GM18907 (cell line): Measurements from ENCODE around the gene GNG11.
A peak's percentile ranks its signal among the peaks of the same experiment; 100 is the strongest.
"Not testable (repeated sequence)": the region's sequence is repeated elsewhere in the genome, so short reads cannot be mapped to it uniquely, and the experiment has no call there.

ENCODE experiments used
- ATAC-seq: cut with Tn5 transposase; IDR thresholded peaks from one replicate; pipeline ENCODE4 v1.9.1; 2021; ENCODE audit warnings: mild to moderate bottlenecking, moderate library complexity; ENCODE audit not compliant: unreplicated experiment

GNG11 gene

GRCh38 chr7:93911242-93911641 is 10.3 kb upstream of the GNG11 start:
- not testable (repeated sequence) for ATAC-seq

DNA sequence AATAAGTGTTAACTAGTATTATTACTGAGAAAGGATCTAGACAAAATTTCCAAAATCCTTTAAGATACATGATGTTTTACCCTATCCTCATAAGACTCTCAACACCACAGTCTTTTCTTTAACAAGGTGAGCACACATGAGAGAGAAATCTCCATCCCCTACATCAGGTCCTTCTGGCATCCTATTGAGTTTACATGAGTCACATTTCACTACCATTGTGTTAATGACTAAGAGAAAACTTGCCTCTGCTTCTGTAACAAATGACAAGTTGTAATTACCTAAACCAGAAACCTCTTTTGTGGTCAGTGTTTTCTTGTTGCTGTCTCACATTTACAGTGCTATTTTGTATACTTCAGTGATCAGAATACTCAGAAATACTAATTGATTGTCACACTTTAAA is 9.9 kb upstream of the GNG11 start:
- ATAC-seq: peak; percentile 74

DNA sequence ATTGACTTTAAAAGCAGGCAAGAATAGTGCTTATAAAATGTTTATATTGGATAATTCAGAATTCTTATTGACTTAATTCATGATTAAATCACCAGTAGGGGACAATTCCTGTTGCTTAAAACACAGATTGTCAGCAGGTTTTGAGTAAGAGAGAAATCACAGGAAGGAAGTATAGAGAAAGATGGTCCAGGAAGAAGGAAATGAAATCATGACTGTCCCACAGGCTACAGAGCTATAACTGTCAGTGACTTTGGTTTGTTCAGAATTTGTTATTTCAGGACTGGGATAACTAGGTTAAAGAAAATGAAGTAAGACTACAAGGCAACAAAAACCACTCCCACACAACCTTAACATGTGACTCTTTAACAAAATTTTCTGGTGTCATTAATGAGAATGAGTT is 8.3 kb upstream of the GNG11 start:
- ATAC-seq: no peak

- ATAC-seq: no peak
Observed at GRCh38 chr7:93914581-93915066, 6.9 kb upstream of the GNG11 start.

DNA sequence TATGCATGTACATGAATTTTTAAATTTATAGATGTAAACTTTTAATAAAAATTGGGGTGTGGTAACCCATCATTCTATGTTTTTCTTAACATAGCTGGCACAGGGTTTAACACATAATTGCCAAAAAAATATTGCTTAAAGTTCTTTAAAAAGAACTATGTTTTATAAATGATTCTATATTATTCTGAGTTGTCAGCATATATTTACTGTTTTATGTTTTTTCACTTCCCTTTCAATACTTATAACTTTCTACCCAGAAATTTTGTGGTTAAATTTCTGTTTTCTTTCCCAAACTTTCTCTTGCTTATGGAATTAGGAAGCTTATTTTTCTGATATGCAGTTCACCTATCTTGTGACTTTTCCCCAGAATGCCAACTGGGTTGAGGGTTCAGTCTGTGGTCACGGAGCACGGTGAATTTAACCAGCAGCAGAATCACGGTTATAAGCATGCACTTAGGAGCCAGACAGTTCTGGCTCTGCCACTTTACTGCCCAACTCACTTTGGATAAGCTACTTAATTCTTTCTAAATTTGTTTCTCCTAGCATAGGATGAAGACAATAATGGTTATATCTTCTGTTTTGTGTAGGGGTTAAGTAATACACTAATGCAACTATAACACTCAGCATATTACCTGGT is 6.2 kb upstream of the GNG11 start:
- peak; percentile 20 for ATAC-seq

DNA sequence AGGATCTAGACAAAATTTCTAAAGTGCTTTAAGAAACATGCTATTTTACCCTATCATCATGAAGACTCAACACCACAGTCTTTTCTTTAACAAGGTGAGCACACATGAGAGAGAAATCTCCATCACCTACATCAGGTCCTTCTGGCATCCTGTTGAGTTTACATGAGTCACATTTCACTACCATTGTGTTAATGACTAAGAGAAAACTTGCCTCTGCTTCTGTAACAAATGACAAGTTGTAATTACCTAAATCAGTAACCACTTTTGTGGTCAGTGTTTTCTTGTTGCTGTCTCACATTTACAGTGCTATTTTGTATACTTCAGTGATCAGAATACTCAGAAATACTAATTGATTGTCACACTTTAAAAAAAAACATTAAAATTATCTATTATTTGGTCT is 5.6 kb upstream of the GNG11 start:
- ATAC-seq: peak; percentile 75

- ATAC-seq: not testable (repeated sequence)
Observed at GRCh38 chr7:93916315-93916714, 5.2 kb upstream of the GNG11 start.

DNA sequence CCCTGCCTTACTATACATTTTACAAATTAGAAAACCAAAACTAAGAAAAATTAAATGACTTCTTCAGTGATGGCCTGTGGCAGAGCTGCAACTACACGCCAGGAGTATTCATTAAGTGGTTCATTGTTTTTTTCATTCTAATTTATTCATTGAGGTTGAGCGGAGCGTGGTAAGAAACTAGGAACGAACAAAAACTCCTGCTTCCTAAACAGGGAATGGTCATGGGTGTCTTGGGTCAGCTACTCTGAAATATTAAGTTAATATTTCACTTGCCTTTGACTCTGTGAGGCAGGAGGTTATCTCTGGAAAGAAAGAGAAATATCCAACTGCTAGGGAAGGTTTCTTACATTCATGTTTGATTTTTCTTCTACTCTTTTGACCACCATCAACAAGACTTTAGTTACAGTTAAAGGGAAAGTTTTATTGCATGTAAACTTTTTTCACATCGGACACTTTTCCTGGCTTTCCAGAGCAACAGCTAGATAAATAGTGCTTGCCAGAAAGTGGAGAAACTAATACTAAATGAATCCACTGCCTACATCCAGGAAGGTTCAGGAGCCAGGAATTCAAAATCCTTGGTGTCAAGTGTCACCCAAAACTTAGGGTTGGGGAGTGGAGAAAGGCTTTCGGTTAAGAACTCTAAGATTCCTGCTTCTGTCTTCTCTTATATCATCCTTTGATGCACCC is 896 bp upstream of the GNG11 start:
- no peak for ATAC-seq

DNA sequence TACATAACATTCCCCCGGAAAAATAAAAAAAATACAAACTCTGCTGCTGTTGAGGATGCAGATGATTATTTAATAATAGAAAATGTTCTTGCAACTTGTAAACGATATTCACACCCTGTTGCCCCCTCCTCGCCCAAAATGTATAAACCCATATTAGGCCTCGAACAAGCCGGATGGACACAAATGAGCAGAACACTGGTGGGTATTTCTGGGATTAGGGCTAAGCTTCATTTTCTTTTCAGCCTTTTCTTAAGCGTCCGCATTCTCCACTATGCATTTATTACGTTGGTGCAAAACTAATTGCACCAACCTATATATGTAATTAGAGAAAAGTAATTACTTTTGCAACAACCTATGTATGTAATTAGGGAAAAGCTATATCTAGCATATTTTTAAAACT is 349 bp upstream of the GNG11 start:
- ATAC-seq: no peak

DNA sequence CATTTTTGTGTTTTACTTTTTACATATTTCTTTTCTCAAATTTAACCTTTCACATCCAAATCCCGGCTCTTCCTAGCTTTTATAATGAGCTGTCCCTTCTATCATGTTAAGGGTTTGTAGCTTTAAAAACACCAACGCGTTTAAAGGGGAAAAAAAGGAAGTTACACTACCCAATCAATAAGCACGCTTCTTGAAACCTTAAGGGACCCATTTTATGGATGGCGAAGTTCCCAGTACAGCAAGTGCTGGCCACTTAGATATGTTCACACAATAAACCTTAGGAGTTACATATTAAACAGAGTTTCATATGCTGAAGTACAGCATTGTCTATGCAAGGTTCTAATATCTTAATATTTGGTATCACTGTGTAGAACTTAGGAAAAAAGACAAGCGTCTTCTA is 1.8 kb downstream of the GNG11 start:
- ATAC-seq: no peak

DNA sequence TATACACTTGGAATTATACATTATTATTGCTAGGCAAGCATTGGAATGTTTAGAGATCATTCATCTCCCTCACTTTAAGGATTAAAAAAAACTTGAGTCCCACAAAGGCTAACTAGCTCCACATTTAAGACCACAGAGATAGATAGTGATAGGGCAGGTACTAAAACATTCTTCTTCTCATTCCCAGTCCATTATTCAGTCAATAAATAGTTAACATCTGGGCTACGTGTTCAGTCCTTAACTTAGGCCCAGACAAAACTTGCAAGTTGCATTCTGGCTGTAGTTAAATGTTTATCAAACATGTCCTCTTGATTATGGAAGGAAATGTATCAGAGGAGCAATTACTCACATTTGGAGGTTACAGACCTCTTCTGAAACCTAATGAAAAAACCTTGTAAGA is 2.4 kb downstream of the GNG11 start:
- no peak for ATAC-seq

GRCh38 chr7:93926800-93927199 is 5.3 kb downstream of the GNG11 start:
- ATAC-seq: no peak

- ATAC-seq: no peak
Observed at GRCh38 chr7:93927585-93927984, 6.0 kb downstream of the GNG11 start.

DNA sequence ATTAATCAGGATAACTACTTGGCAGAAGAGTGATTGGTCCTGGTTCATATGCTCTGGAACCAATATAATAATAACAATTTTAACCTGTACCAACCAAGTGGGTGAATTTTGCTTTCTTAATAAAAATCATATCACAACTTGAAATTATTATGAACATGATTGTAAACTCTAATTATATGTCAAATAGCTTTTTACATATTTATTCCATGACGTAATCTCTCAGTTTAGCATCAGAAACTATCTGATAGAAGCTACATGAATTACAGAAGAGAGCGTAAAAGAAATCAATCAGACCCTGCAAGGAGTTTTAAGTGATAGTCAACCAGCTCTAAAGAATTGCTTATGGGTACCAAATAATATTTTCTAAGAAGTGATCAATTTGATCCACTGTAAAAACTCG is 10.1 kb downstream of the GNG11 start:
- ATAC-seq: no peak

GRCh38 chr7:93933156-93933555 is 11.6 kb downstream of the GNG11 start:
- ATAC-seq: no peak

GRCh38 chr7:93935102-93935501 is 13.6 kb downstream of the GNG11 start:
- ATAC-seq: no peak

- ATAC-seq: no peak
Observed at GRCh38 chr7:93937818-93938217, 16.3 kb downstream of the GNG11 start.

- ATAC-seq: no peak
Observed at GRCh38 chr7:93938293-93938692, 16.8 kb downstream of the GNG11 start.

- ATAC-seq: no peak
Observed at GRCh38 chr7:93941945-93942344, 20.4 kb downstream of the GNG11 start.

GRCh38 chr7:93943816-93944540 is 22.4 kb downstream of the GNG11 start:
- no peak for ATAC-seq

DNA sequence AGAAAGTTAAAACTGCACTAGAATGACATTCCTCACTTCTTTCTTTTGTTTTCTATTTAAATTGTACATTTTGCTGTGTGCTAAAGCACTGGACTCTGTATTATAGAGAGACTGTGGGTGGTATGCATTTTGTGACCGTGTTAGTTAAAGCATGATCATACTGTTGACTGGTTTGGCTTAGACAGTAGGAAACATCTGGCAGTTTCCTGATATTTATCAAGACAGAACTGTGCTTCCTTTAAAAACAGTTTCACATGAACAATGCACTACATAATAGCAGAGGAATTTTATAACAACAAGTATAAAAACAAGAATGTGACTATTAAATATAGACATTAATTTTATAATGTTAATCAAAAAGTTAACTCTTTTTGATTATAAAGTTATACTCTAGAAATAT is 23.1 kb downstream of the GNG11 start:
- no peak for ATAC-seq

GRCh38 chr7:93945083-93945482 is 23.5 kb downstream of the GNG11 start:
- no peak for ATAC-seq
